GM23338 (cell line): ENCODE measurements around the gene C12orf42. TPM values are rescaled to one million over a fixed set of nuclear protein-coding genes. Genes with fewer than 3 reads are reported as not detected.

Experiments
- CREB1 ChIP-seq: fragments of 250-450 bp; sonication (Bioruptor Pico); IDR thresholded peaks from 2 replicates; pipeline ENCODE4 v1.5.0; 2020; ENCODE audit warnings: low read depth, mild to moderate bottlenecking, moderate library complexity
- EZH2phosphoT487 ChIP-seq: fragments of 200-600 bp; sonication (generic); IDR thresholded peaks from one replicate; pipeline ENCODE4 v1.8.1; 2018; ENCODE audit warnings: antibody characterized with exemption; ENCODE audit not compliant: unreplicated experiment
- JUNB ChIP-seq: IDR thresholded peaks from one replicate; pipeline ENCODE4 v1.6.1; 2016; ENCODE audit warnings: antibody characterized with exemption; ENCODE audit not compliant: unreplicated experiment
- NANOG ChIP-seq: IDR thresholded peaks from 2 replicates; pipeline ENCODE4 v1.6.1; 2016; ENCODE audit warnings: antibody characterized with exemption, borderline replicate concordance
- REST ChIP-seq: IDR thresholded peaks from one replicate; pipeline ENCODE4 v1.6.1; 2018; ENCODE audit warnings: antibody characterized with exemption; ENCODE audit not compliant: unreplicated experiment
- STAT1 ChIP-seq: IDR thresholded peaks from one replicate; pipeline ENCODE4 v1.6.1; 2016; ENCODE audit warnings: antibody characterized with exemption; ENCODE audit not compliant: unreplicated experiment
- ZNF331 ChIP-seq: fragments of 250-450 bp; sonication (Bioruptor Pico); IDR thresholded peaks from 2 replicates; pipeline ENCODE4 v1.5.0; 2020; ENCODE audit warnings: low read depth, mild to moderate bottlenecking, moderate library complexity
- ZNF462 ChIP-seq: fragments of 250-450 bp; sonication (Bioruptor Pico); IDR thresholded peaks from 2 replicates; pipeline ENCODE4 v1.5.0; 2020; ENCODE audit warnings: mild to moderate bottlenecking, moderate library complexity
- polyA plus RNA-seq: library from polyadenylated mRNA; unstranded; fragments of >200 nt; fragmentation: Nextera tagmentation; extraction: Ambion mirVana; gene quantifications from 2 replicates; pipeline ENCODE4 v1.2.1, GENCODE V29; 2016
- total RNA-seq: library from RNA; depleted of rRNA; stranded (reverse); fragments of >200 nt; shearing (Covaris generic); gene quantifications from 2 replicates; pipeline ENCODE4 v1.2.3, GENCODE V29; 2014

Gene C12orf42
- total and polyA plus RNA-seq, 2 experiments from 2014 or later = 0.45 TPM; not detected in 1

GRCh38 chr12:103386451-103386850 is 109.3 kb downstream of the C12orf42 start (continued):
- no peak for TF ChIP-seq ZNF462 (CRISPR knock-in tag)
- TF ChIP-seq CREB1 = no peak
- no peak for TF ChIP-seq ZNF331 (CRISPR knock-in tag)
- TF ChIP-seq STAT1 = no peak
- TF ChIP-seq EZH2phosphoT487 = no peak
- no peak for TF ChIP-seq NANOG
- no peak for TF ChIP-seq REST
- TF ChIP-seq JUNB = no peak
